ENCODE data around the gene ZFP91. TPM values are rescaled to one million over a fixed set of nuclear protein-coding genes. Genes with fewer than 3 reads are reported as not detected.

ZFP91 gene
- total RNA-seq, 1 experiment from 2014 or later, result 58.6 TPM

GRCh38 chr11:58659404-58659803 lies 80.5 kb downstream of the ZFP91 start (continued):
- no peak for TF ChIP-seq CTCF (IDR thresholded peaks at IDR 0.05 in 2 of 3, conservative IDR thresholded peaks at IDR 0.05 in 1 of 3; ENCODE audit: borderline replicate concordance in 1 of 3, insufficient read depth in 1 of 3, low read depth in 2 of 3, low read length in 2 of 3)
- TF ChIP-seq FOSL1 (IDR thresholded peaks at IDR 0.05; ENCODE audit: low read depth), result peak; percentile 95
- TF ChIP-seq POLR2AphosphoS5 (IDR thresholded peaks at IDR 0.05; ENCODE audit: low read depth, low read length), result peak; percentile 22; the same call in 1 of the 2 replicates
- TF ChIP-seq CBX3 (IDR thresholded peaks at IDR 0.05; ENCODE audit: low read depth), result 0 out of 2 replicates have a peak, but pooled peaks have one; percentile 54
- no peak for TF ChIP-seq REST (IDR thresholded peaks at IDR 0.05; ENCODE audit: low read depth)
- no peak for TF ChIP-seq ZNF274 (IDR thresholded peaks at IDR 0.05; ENCODE audit: low read depth, low read length)
- no peak for TF ChIP-seq ELF1 (IDR thresholded peaks at IDR 0.05; ENCODE audit: borderline replicate concordance, low read depth)
- TF ChIP-seq SRF (IDR thresholded peaks at IDR 0.05; ENCODE audit: low read depth), result peak; percentile 47; the same call in 1 of the 2 replicates
